PFSK-1 (cell line): ENCODE data around the gene ATP6AP1.

Source experiments
- FOXP2 ChIP-seq: optimal IDR thresholded peaks from 2 replicates; pipeline ENCODE3; 2011; ENCODE audit warnings: borderline replicate concordance, control low read depth, inconsistent platforms; ENCODE audit not compliant: insufficient read depth; ENCODE audit errors: extremely low read length, extremely low read depth
- POLR2AphosphoS5 ChIP-seq: IDR thresholded peaks from 2 replicates; pipeline ENCODE4 v1.6.1; 2012; ENCODE audit warnings: low read depth, mild to moderate bottlenecking, control low read depth, low read length, moderate library complexity
- SIN3A ChIP-seq: IDR thresholded peaks from 2 replicates; pipeline ENCODE4 v1.6.1; 2012; ENCODE audit warnings: mild to moderate bottlenecking, low read length, moderate library complexity, borderline replicate concordance; ENCODE audit not compliant: insufficient read depth
- TAF1 ChIP-seq: IDR thresholded peaks from 2 replicates; pipeline ENCODE4 v1.6.1; 2012; ENCODE audit warnings: low read length, control low read depth, borderline replicate concordance; ENCODE audit not compliant: insufficient read depth
- TF ChIP-seq, protein P1 (sequence below), 2 experiments: IDR thresholded peaks; 2 replicates each; pipeline versions ENCODE4 v1.6.1 to v1.8.0; 2011 to 2012; ENCODE audit warnings: low read depth in 2 of 2, low read length in 2 of 2, control low read depth in 1 of 2, inconsistent platforms in 1 of 2, mild to moderate bottlenecking in 1 of 2, moderate library complexity in 1 of 2; ENCODE audit not compliant: insufficient read depth in 1 of 2

Gene ATP6AP1

DNA sequence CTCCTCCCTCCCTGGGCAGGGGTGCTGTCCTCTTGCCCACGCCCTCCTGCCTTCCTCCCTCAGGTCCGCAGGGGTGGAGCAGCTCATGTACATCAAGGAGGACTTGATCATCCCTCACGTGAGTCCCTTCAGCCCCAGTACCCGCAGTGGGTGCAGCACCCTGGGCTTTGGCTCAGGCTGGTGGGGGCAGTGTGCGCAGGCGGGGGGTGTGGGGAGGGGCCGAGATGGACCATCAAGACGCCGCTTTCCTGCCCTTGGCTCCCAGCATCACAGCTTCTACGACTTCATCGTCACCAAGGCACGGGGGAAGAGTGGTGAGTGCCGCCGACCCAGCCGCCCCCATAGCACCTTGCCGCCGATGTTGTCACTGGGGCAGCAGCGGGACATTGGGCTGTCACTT, 21.1 kb downstream of the ATP6AP1 start:
- no peak for TF ChIP-seq POLR2AphosphoS5
- no peak for TF ChIP-seq SIN3A
- TF ChIP-seq, protein P1, sequence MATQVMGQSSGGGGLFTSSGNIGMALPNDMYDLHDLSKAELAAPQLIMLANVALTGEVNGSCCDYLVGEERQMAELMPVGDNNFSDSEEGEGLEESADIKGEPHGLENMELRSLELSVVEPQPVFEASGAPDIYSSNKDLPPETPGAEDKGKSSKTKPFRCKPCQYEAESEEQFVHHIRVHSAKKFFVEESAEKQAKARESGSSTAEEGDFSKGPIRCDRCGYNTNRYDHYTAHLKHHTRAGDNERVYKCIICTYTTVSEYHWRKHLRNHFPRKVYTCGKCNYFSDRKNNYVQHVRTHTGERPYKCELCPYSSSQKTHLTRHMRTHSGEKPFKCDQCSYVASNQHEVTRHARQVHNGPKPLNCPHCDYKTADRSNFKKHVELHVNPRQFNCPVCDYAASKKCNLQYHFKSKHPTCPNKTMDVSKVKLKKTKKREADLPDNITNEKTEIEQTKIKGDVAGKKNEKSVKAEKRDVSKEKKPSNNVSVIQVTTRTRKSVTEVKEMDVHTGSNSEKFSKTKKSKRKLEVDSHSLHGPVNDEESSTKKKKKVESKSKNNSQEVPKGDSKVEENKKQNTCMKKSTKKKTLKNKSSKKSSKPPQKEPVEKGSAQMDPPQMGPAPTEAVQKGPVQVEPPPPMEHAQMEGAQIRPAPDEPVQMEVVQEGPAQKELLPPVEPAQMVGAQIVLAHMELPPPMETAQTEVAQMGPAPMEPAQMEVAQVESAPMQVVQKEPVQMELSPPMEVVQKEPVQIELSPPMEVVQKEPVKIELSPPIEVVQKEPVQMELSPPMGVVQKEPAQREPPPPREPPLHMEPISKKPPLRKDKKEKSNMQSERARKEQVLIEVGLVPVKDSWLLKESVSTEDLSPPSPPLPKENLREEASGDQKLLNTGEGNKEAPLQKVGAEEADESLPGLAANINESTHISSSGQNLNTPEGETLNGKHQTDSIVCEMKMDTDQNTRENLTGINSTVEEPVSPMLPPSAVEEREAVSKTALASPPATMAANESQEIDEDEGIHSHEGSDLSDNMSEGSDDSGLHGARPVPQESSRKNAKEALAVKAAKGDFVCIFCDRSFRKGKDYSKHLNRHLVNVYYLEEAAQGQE (IDR thresholded peaks at IDR 0.05; ENCODE audit: insufficient read depth in 1 of 2, low read depth in 2 of 2, low read length in 2 of 2) = no peak
- TF ChIP-seq TAF1 = no peak
- no peak for TF ChIP-seq FOXP2

DNA sequence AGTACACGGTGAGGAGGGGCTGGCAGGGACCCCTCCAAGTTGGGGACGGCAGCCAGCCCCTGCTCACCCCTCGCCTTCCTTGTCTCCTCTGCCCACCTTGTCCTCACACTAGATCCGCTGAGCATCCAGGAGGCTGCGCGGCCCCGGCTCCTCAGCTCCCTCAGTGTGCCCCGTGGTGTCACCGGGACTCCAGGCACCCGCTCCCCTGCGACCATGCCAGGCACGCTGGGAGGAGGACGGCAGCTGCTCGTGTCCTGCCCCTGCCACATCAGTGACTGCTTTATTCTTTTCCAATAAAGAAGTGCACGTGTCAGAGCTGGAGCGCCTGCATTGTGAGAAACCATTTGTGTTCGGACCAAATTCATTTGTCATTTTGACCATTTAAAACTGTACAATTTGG, 21.8 kb downstream of the ATP6AP1 start:
- TF ChIP-seq SIN3A = no peak
- TF ChIP-seq POLR2AphosphoS5 = no peak
- TF ChIP-seq TAF1 = no peak
- TF ChIP-seq, protein P1 (IDR thresholded peaks at IDR 0.05; ENCODE audit: insufficient read depth in 1 of 2, low read depth in 2 of 2, low read length in 2 of 2) = no peak
- no peak for TF ChIP-seq FOXP2

DNA sequence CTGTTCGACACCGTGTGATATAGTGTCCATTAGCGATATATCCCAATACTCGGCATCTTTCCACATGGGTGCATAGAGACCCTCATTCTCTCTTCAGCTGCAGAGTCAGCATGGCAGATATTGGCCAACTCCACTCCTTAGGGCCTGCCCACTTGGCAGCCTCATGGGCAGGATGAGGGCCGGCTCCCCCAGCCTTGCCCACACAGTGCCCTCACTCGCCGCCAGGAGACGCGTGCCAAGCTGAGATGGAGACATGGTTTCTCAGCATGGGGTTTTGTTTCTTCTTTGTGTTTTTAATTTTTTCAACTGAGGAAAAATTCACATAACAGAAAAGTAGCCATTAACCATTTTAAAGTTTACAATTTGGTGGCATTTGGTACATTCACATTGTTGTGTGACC, 24.3 kb downstream of the ATP6AP1 start:
- TF ChIP-seq FOXP2 = no peak
- no peak for TF ChIP-seq TAF1
- TF ChIP-seq, protein P1 (IDR thresholded peaks at IDR 0.05; ENCODE audit: insufficient read depth in 1 of 2, low read depth in 2 of 2, low read length in 2 of 2) = no peak
- TF ChIP-seq POLR2AphosphoS5 = no peak
- no peak for TF ChIP-seq SIN3A

DNA sequence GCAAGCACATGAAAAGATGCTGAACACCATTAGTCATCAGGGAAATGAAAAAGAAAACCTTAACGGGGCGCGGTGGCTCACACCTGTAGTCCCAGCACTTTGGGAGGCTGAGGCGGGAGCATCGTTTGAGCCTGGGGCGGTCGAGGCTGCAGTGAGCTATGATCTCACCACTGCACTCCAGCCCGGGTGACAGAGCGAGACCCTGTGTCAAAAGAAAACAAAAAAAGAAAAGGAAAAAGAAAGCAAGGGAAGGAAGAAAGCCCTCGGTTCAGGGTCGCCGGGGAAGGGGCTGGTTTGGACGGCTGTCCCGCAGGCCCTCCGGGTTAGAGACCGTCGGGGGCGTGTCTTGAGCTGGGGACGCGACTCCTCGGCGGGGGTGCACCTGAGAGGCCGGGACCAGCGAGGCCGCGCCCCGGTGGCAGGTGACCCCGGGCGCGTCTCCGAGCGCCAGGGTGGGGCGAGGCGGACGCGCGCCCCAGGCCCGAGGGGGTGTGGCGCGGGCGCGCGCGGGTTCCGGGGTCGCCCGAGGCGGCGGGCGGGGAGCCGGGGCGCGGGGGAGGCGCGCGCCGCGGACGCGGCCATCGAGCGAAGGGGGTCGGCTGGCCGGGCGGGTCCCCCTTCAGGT, 29.1 kb downstream of the ATP6AP1 start:
- TF ChIP-seq POLR2AphosphoS5 (no peak), TAF1 (no peak), FOXP2 (no peak), SIN3A (no peak)
- TF ChIP-seq, protein P1 (IDR thresholded peaks at IDR 0.05; ENCODE audit: insufficient read depth in 1 of 2, low read depth in 2 of 2, low read length in 2 of 2) = no peak
